Mesendoderm (in vitro differentiated cells): ENCODE data around the gene FKBP2.

Experiments used
- DNase-seq: peaks from one replicate; pipeline ENCODE4 v3.0.0; 2013
- H2AK5ac ChIP-seq: 2 replicates; pipeline ENCODE4 v1.6.1; 2013; ENCODE audit warnings: low read length, inconsistent platforms
- H2BK120ac ChIP-seq: 2 replicates; pipeline ENCODE4 v1.6.1; 2013; ENCODE audit warnings: low read depth, mild to moderate bottlenecking, low read length, moderate library complexity, mixed read lengths
- H2BK15ac ChIP-seq: replicated peaks from 2 replicates; pipeline ENCODE4 v1.6.1; 2013; ENCODE audit warnings: low read depth, mild to moderate bottlenecking, moderate library complexity
- H2BK5ac ChIP-seq: 2 replicates; pipeline ENCODE4 v1.6.1; 2013; ENCODE audit warnings: low read length, inconsistent platforms
- H3K18ac ChIP-seq: 2 replicates; pipeline ENCODE4 v1.6.1; 2013; ENCODE audit warnings: mild to moderate bottlenecking, low read length, mixed read lengths
- H3K23ac ChIP-seq: one replicate; pipeline ENCODE4 v1.6.1; 2013; ENCODE audit warnings: low read length
- H3K27ac ChIP-seq: 2 replicates; pipeline ENCODE4 v1.5.1; 2013; ENCODE audit warnings: low read depth, mild to moderate bottlenecking, inconsistent platforms, low read length, moderate library complexity
- H3K27me3 ChIP-seq: 2 replicates; pipeline ENCODE4 v1.6.1; 2013; ENCODE audit warnings: low read length, control low read depth, mild to moderate bottlenecking, inconsistent platforms; ENCODE audit not compliant: insufficient read depth, poor library complexity
- H3K36me3 ChIP-seq: 2 replicates; pipeline ENCODE4 v1.6.1; 2013; ENCODE audit warnings: low read length, inconsistent platforms; ENCODE audit not compliant: control insufficient read depth, insufficient read depth
- H3K4ac ChIP-seq: one replicate; pipeline ENCODE4 v1.6.1; 2013; ENCODE audit warnings: low read depth, mild to moderate bottlenecking, low read length, moderate library complexity
- H3K4me1 ChIP-seq: 2 replicates; pipeline ENCODE4 v1.6.1; 2013; ENCODE audit warnings: low read depth, low read length, inconsistent platforms; ENCODE audit not compliant: control insufficient read depth
- H3K4me2 ChIP-seq: 2 replicates; pipeline ENCODE4 v1.6.1; 2013; ENCODE audit warnings: low read length
- H3K4me3 ChIP-seq: 2 replicates; pipeline ENCODE4 v1.5.1; 2013; ENCODE audit warnings: mild to moderate bottlenecking, low read length
- H3K56ac ChIP-seq: one replicate; pipeline ENCODE4 v1.6.1; 2013; ENCODE audit warnings: low read length
- H3K79me1 ChIP-seq: 2 replicates; pipeline ENCODE4 v1.6.1; 2013; ENCODE audit warnings: low read length, inconsistent platforms
- H3K79me2 ChIP-seq: 2 replicates; pipeline ENCODE4 v1.6.1; 2013; ENCODE audit warnings: mild to moderate bottlenecking, low read length; ENCODE audit not compliant: control insufficient read depth, insufficient read depth
- H3K9ac ChIP-seq: 2 replicates; pipeline ENCODE4 v1.6.1; 2013; ENCODE audit warnings: low read length, inconsistent platforms
- H4K5ac ChIP-seq: one replicate; pipeline ENCODE4 v1.6.1; 2013; ENCODE audit warnings: low read length
- H4K8ac ChIP-seq: one replicate; pipeline ENCODE4 v1.6.1; 2013; ENCODE audit warnings: low read depth, mild to moderate bottlenecking, control low read depth, low read length, moderate library complexity
- WGBS: extraction: QIAGEN DNeasy Blood & Tissue Kit; methylation state at CpG from one replicate; pipeline ENCODE4 v1.1.7; 2013; ENCODE audit warnings: low lambda C conversion rate, missing lambda C conversion rate; ENCODE audit not compliant: insufficient coverage; ENCODE audit errors: extremely low coverage; 5-methylcytosine and 5-hydroxymethylcytosine counted together

The FKBP2 gene

DNA sequence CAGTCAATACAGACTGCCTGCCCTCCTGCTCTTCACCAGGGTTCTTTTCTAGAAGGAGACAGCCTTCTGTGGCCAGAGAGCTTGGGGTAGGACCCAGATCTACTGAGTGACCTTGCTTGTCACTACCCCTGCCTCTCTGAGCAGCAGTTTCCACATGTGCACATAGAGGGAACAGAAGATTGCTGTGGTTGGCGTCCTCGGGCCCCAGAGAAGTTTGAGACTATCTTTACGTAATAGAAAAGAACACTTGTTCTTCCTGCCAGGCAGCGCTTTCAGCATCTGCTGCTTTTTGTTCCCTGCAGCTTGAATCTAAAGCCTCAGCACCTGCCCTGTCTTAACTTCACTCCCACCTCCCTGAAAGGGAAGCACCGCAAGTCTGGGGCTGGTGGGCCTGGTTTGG is 1.9 kb upstream of the FKBP2 start:
- H3K79me2 ChIP-seq: peaks cover 7% of the 10 kb centered on the region
- H3K4me2 ChIP-seq: no peak overlapping the region
- H3K36me3 ChIP-seq: peaks cover 1% of the 10 kb centered on the region
- H3K27me3 ChIP-seq: no peaks in the 10 kb centered on the region
- H4K8ac ChIP-seq: no peak overlapping the region
- H3K18ac ChIP-seq: no peak overlapping the region
- DNase-seq: no peak
- H3K56ac ChIP-seq: no peak overlapping the region
- no peak overlapping the region for H3K23ac ChIP-seq
- H3K4ac ChIP-seq: no peak overlapping the region
- no peak overlapping the region for H3K4me3 ChIP-seq
- H3K4me1 ChIP-seq: peaks cover 6% of the 10 kb centered on the region
- no peak overlapping the region for H3K27ac ChIP-seq
- no CpG with 5 or more reads among the region's 5 CpGs for WGBS
- no peak overlapping the region for H2AK5ac ChIP-seq
- no peak overlapping the region for H4K5ac ChIP-seq
- no peak overlapping the region for H2BK120ac ChIP-seq
- no peak overlapping the region for H2BK5ac ChIP-seq
- H3K9ac ChIP-seq: no peak overlapping the region
- no peak overlapping the region for H2BK15ac ChIP-seq
- peaks cover 7% of the 10 kb centered on the region for H3K79me1 ChIP-seq

- H2BK5ac ChIP-seq: no peak overlapping the region
- no peaks in the 10 kb centered on the region for H3K27me3 ChIP-seq
- peaks cover 7% of the 10 kb centered on the region for H3K79me1 ChIP-seq
- H3K18ac ChIP-seq: no peak overlapping the region
- H3K4me3 ChIP-seq: no peak overlapping the region
- peaks cover 6% of the 10 kb centered on the region for H3K4me1 ChIP-seq
- H3K27ac ChIP-seq: no peak overlapping the region
- no peak overlapping the region for H3K4ac ChIP-seq
- peaks cover 8% of the 10 kb centered on the region for H3K79me2 ChIP-seq
- no peak overlapping the region for H2BK120ac ChIP-seq
- H3K4me2 ChIP-seq: peak overlapping the region; percentile 83
- peak overlapping the region; percentile 96 for H3K9ac ChIP-seq
- no CpG with 5 or more reads among the region's 11 CpGs for WGBS
- peak overlapping the region; percentile 97 for H3K56ac ChIP-seq
- H4K5ac ChIP-seq: no peak overlapping the region
- H3K23ac ChIP-seq: no peak overlapping the region
- H2BK15ac ChIP-seq: no peak overlapping the region
- H4K8ac ChIP-seq: no peak overlapping the region
- H3K36me3 ChIP-seq: peaks cover 1% of the 10 kb centered on the region
- no peak for DNase-seq
- H2AK5ac ChIP-seq: peak overlapping the region; percentile 90
Measured at GRCh38 chr11:64239662-64240434, 1.0 kb upstream of the FKBP2 start.

GRCh38 chr11:64241241-64241490 is 271 bp downstream of the FKBP2 start:
- Histone ChIP-seq H3K4me3 (peak overlapping the region; percentile 76), H4K8ac (peak overlapping the region; percentile 83), H3K18ac (peak overlapping the region; percentile 75), H3K4me1 (peaks cover 6% of the 10 kb centered on the region), H3K4ac (peak overlapping the region; percentile 90), H2AK5ac (no peak overlapping the region), H3K23ac (no peak overlapping the region), H4K5ac (no peak overlapping the region), H3K27ac (peak overlapping the region; percentile 95), H2BK120ac (no peak overlapping the region), H3K4me2 (peak overlapping the region; percentile 36), H3K27me3 (no peaks in the 10 kb centered on the region), H2BK5ac (peak overlapping the region; percentile 67), H3K36me3 (peaks cover 1% of the 10 kb centered on the region), H3K79me1 (peaks cover 7% of the 10 kb centered on the region), H3K79me2 (peaks cover 21% of the 10 kb centered on the region), H3K56ac (peak overlapping the region; percentile 94), H3K9ac (peak overlapping the region; percentile 93), H2BK15ac (no peak overlapping the region)
- no CpG with 5 or more reads among the region's 24 CpGs for WGBS
- DNase-seq: no peak

- WGBS: no CpG with 5 or more reads among the region's 63 CpGs
- peak overlapping the region; percentile 94 for H3K4ac ChIP-seq
- no peak overlapping the region for H2BK15ac ChIP-seq
- H4K8ac ChIP-seq: no peak overlapping the region
- H3K4me1 ChIP-seq: peaks cover 6% of the 10 kb centered on the region
- H3K18ac ChIP-seq: peak overlapping the region; percentile 93
- H3K79me2 ChIP-seq: peaks cover 23% of the 10 kb centered on the region
- H3K27ac ChIP-seq: peak overlapping the region; percentile 88
- peak overlapping the region; percentile 89 for H3K23ac ChIP-seq
- no peak overlapping the region for H2BK120ac ChIP-seq
- H3K4me2 ChIP-seq: peak overlapping the region; percentile 79
- peak; percentile 99 for DNase-seq
- peak overlapping the region; percentile 88 for H3K4me3 ChIP-seq
- peaks cover 1% of the 10 kb centered on the region for H3K36me3 ChIP-seq
- peak overlapping the region; percentile 69 for H2AK5ac ChIP-seq
- peak overlapping the region; percentile 88 for H2BK5ac ChIP-seq
- H3K27me3 ChIP-seq: no peaks in the 10 kb centered on the region
- H3K9ac ChIP-seq: peak overlapping the region; percentile 96
- H3K79me1 ChIP-seq: peaks cover 7% of the 10 kb centered on the region
- no peak overlapping the region for H4K5ac ChIP-seq
- H3K56ac ChIP-seq: peak overlapping the region; percentile 97
Measured at GRCh38 chr11:64241491-64242374, 838 bp downstream of the FKBP2 start.

GRCh38 chr11:64243236-64243854 is 2.5 kb downstream of the FKBP2 start:
- Histone ChIP-seq H3K56ac (no peak overlapping the region), H2BK5ac (no peak overlapping the region), H4K5ac (no peak overlapping the region), H2AK5ac (no peak overlapping the region), H3K79me2 (peaks cover 23% of the 10 kb centered on the region), H3K27me3 (no peaks in the 10 kb centered on the region), H3K23ac (no peak overlapping the region), H3K36me3 (peaks cover 1% of the 10 kb centered on the region), H2BK15ac (no peak overlapping the region), H3K27ac (no peak overlapping the region), H3K4me1 (peaks cover 11% of the 10 kb centered on the region), H3K4me2 (no peak overlapping the region), H3K9ac (peak overlapping the region; percentile 29), H3K18ac (no peak overlapping the region), H3K4me3 (no peak overlapping the region), H3K4ac (no peak overlapping the region), H3K79me1 (peaks cover 7% of the 10 kb centered on the region), H4K8ac (no peak overlapping the region), H2BK120ac (no peak overlapping the region)
- no CpG with 5 or more reads among the region's 8 CpGs for WGBS
- no peak for DNase-seq
